AG08395 (cell line): Measurements from ENCODE around the gene RUNX3.
A peak's percentile ranks its signal among the peaks of the same experiment; 100 is the strongest.
"Not testable (repeated sequence)": the region's sequence is repeated elsewhere in the genome, so short reads cannot be mapped to it uniquely, and the experiment has no call there.

ENCODE experiments used
- DNase-seq: peaks from one replicate; pipeline ENCODE4 v3.0.0; 2012; ENCODE audit warnings: mixed read lengths, low spot score

The RUNX3 gene

GRCh38 chr1:24901791-24902470, 28.1 kb downstream of the RUNX3 start:
- DNase-seq: no peak

GRCh38 chr1:24900985-24901781, 28.9 kb downstream of the RUNX3 start:
- DNase-seq: no peak

- no peak for DNase-seq
Measured at GRCh38 chr1:24900486-24900849, 29.6 kb downstream of the RUNX3 start.

GRCh38 chr1:24899581-24900485, 30.2 kb downstream of the RUNX3 start:
- no peak for DNase-seq

- DNase-seq: no peak
Measured at GRCh38 chr1:24898909-24899439, 31.1 kb downstream of the RUNX3 start.

GRCh38 chr1:24898152-24898908, 31.7 kb downstream of the RUNX3 start:
- peak; percentile 84 for DNase-seq

- DNase-seq: no peak
Measured at GRCh38 chr1:24897263-24898151, 32.6 kb downstream of the RUNX3 start.

GRCh38 chr1:24896596-24897262, 33.3 kb downstream of the RUNX3 start:
- no peak for DNase-seq

GRCh38 chr1:24896176-24896575, 33.9 kb downstream of the RUNX3 start:
- no peak for DNase-seq

GRCh38 chr1:24895511-24895910, 34.6 kb downstream of the RUNX3 start:
- DNase-seq: no peak

GRCh38 chr1:24894002-24894401, 36.1 kb downstream of the RUNX3 start:
- DNase-seq: no peak

GRCh38 chr1:24893431-24893830, 36.6 kb downstream of the RUNX3 start:
- no peak for DNase-seq

- no peak for DNase-seq
Measured at GRCh38 chr1:24892188-24893153, 37.6 kb downstream of the RUNX3 start.

- not testable (repeated sequence) for DNase-seq
Measured at GRCh38 chr1:24891367-24891766, 38.7 kb downstream of the RUNX3 start.

GRCh38 chr1:24890887-24891286, 39.2 kb downstream of the RUNX3 start:
- no peak for DNase-seq

- DNase-seq: peak; percentile 95
Measured at GRCh38 chr1:24888971-24889676, 41.0 kb downstream of the RUNX3 start.

GRCh38 chr1:24888061-24888970, 41.8 kb downstream of the RUNX3 start:
- no peak for DNase-seq
